H1 (cell line): Measurements from ENCODE around the gene DCDC2C. TPM values are rescaled to one million over a fixed set of nuclear protein-coding genes. Genes with fewer than 3 reads are reported as not detected.

Source experiments
- CTCF ChIA-PET: fragments of 300-600 bp; sonication (Branson Sonifier 250); formaldehyde crosslinking; loops from one replicate; lab custom pipeline; 2021; ENCODE audit not compliant: partially characterized antibody; lab: Charles Lee
- POLR2A ChIA-PET: fragments of 300-600 bp; sonication (Branson Sonifier 250); formaldehyde crosslinking; loops from one replicate; lab custom pipeline; 2021; ENCODE audit warnings: inconsistent platforms; ENCODE audit not compliant: partially characterized antibody; lab: Charles Lee
- DNase-seq, 2 experiments: peaks; one replicate each; pipeline versions ENCODE4 v3.0.0 to v3.0.0-alpha.2; 2010 to 2022; ENCODE audit warnings: low spot score in 2 of 2, low read depth in 1 of 2, mixed read lengths in 1 of 2
- FAIRE-seq: peaks from 2 replicates; lab custom pipeline; 2011; peaks lifted over from hg19 to GRCh38; lab: Jason Lieb, UNC
- H2AFZ ChIP-seq: 2 replicates; pipeline ENCODE4 v1.8.1; 2012; ENCODE audit warnings: low read length, inconsistent platforms
- H2AK5ac ChIP-seq: 2 replicates; pipeline ENCODE4 v1.6.1; 2013; ENCODE audit warnings: low read depth, low read length
- H2BK120ac ChIP-seq: replicated peaks from 2 replicates; pipeline ENCODE3; 2013; ENCODE audit warnings: low read depth, low read length, inconsistent platforms
- H2BK12ac ChIP-seq: 2 replicates; pipeline ENCODE4 v1.6.1; 2013; ENCODE audit warnings: low read depth, low read length
- H2BK15ac ChIP-seq: 2 replicates; pipeline ENCODE4 v1.6.1; 2013; ENCODE audit warnings: low read length
- H2BK20ac ChIP-seq: 2 replicates; pipeline ENCODE4 v1.6.1; 2013; ENCODE audit warnings: low read length
- H2BK5ac ChIP-seq: 2 replicates; pipeline ENCODE4 v1.6.1; 2013; ENCODE audit warnings: low read depth, low read length
- H3K14ac ChIP-seq: 2 replicates; pipeline ENCODE4 v1.6.1; 2013; ENCODE audit warnings: inconsistent platforms; ENCODE audit not compliant: insufficient read length
- H3K18ac ChIP-seq: 2 replicates; pipeline ENCODE4 v1.6.1; 2013; ENCODE audit warnings: low read length; ENCODE audit errors: extremely low read depth
- H3K23ac ChIP-seq: 2 replicates; pipeline ENCODE4 v1.6.1; 2013; ENCODE audit warnings: inconsistent platforms; ENCODE audit not compliant: insufficient read length
- H3K23me2 ChIP-seq: 2 replicates; pipeline ENCODE4 v1.6.1; 2013; ENCODE audit warnings: low read depth, low read length
- H3K27ac ChIP-seq: 2 replicates; pipeline ENCODE4 v1.6.1; 2011; ENCODE audit warnings: low read depth, low read length, inconsistent platforms
- H3K27me3 ChIP-seq, 4 experiments: replicated peaks in 1 of 4; 1 replicate in 1 of 4; 2 replicates in 3 of 4; pipeline versions ENCODE4 v1.6.1 to v1.8.1; 2011 to 2013; ENCODE audit warnings: low read length in 3 of 4, mild to moderate bottlenecking in 3 of 4, inconsistent platforms in 2 of 4, mixed read lengths in 2 of 4, moderate library complexity in 1 of 4; ENCODE audit not compliant: control insufficient read depth in 3 of 4, insufficient read depth in 3 of 4; ENCODE audit errors: extremely low read depth in 1 of 4
- H3K36me3 ChIP-seq, 4 experiments: 2 replicates each; pipeline versions ENCODE4 v1.6.1 to v1.8.1; 2011 to 2013; ENCODE audit warnings: mild to moderate bottlenecking in 4 of 4, low read length in 3 of 4, moderate library complexity in 2 of 4, control low read depth in 1 of 4, inconsistent platforms in 1 of 4; ENCODE audit not compliant: insufficient read depth in 4 of 4, control insufficient read depth in 2 of 4
- H3K4ac ChIP-seq: replicated peaks from 2 replicates; pipeline ENCODE3; 2013; ENCODE audit warnings: low read length, low read depth, mixed read lengths, inconsistent platforms; ENCODE audit not compliant: insufficient read length
- H3K4me1 ChIP-seq, 4 experiments: replicated peaks in 1 of 4; 1 replicate in 1 of 4; 2 replicates in 3 of 4; pipeline versions ENCODE4 v1.6.1 to v1.8.1; 2011 to 2013; ENCODE audit warnings: low read length in 3 of 4, inconsistent platforms in 2 of 4, mixed read lengths in 1 of 4; ENCODE audit not compliant: insufficient read depth in 4 of 4, control insufficient read depth in 3 of 4
- H3K4me2 ChIP-seq, 2 experiments: 2 replicates each; pipeline versions ENCODE4 v1.6.1 to v1.8.1; 2011 to 2013; ENCODE audit warnings: low read depth in 2 of 2, low read length in 2 of 2, control low read depth in 1 of 2, inconsistent platforms in 1 of 2, mild to moderate bottlenecking in 1 of 2; ENCODE audit not compliant: insufficient read depth in 1 of 2
- H3K4me3 ChIP-seq, 4 experiments: fragments of 200-600, 300-600 bp in 1 of 4; sonication (generic), shearing (Covaris generic), sonication (Bioruptor Twin) in 1 of 4; 2 replicates each; pipeline versions ENCODE4 v1.5.1 to v1.8.1; 2011 to 2016; ENCODE audit warnings: low read length in 4 of 4, low read depth in 3 of 4, control low read depth in 2 of 4, inconsistent platforms in 2 of 4, mild to moderate bottlenecking in 2 of 4, mixed read lengths in 1 of 4, moderate library complexity in 1 of 4; ENCODE audit not compliant: insufficient read depth in 2 of 4; ENCODE audit errors: extremely low read depth in 1 of 4
- H3K56ac ChIP-seq: replicated peaks from 2 replicates; pipeline ENCODE3; 2013; ENCODE audit warnings: low read depth, mild to moderate bottlenecking, mixed read lengths, low read length, inconsistent platforms; ENCODE audit not compliant: insufficient read length
- H3K79me1 ChIP-seq: 2 replicates; pipeline ENCODE4 v1.6.1; 2013; ENCODE audit warnings: low read depth, low read length, control low read depth
- H3K79me2 ChIP-seq, 2 experiments: 2 replicates each; pipeline versions ENCODE4 v1.6.1 to v1.8.1; 2012 to 2013; ENCODE audit warnings: low read length in 2 of 2, mild to moderate bottlenecking in 2 of 2, inconsistent platforms in 1 of 2; ENCODE audit not compliant: insufficient read depth in 2 of 2, control insufficient read depth in 1 of 2
- H3K9ac ChIP-seq, 4 experiments: replicated peaks in 1 of 4; 1 replicate in 1 of 4; 2 replicates in 3 of 4; pipeline versions ENCODE4 v1.6.1 to v1.8.1; 2011 to 2013; ENCODE audit warnings: low read depth in 3 of 4, low read length in 3 of 4, control low read depth in 2 of 4, mild to moderate bottlenecking in 2 of 4, moderate library complexity in 2 of 4, inconsistent platforms in 1 of 4; ENCODE audit errors: extremely low read depth in 1 of 4
- H3K9me3 ChIP-seq, 2 experiments: 2 replicates each; pipeline versions ENCODE4 v1.6.1 to v1.8.1; 2012 to 2013; ENCODE audit warnings: mild to moderate bottlenecking in 2 of 2, moderate library complexity in 2 of 2, control low read depth in 1 of 2, inconsistent platforms in 1 of 2, low read depth in 1 of 2, low read length in 1 of 2, mixed read lengths in 1 of 2; ENCODE audit not compliant: insufficient read depth in 2 of 2
- H4K20me1 ChIP-seq, 2 experiments: replicated peaks in 1 of 2; 2 replicates each; pipeline versions ENCODE3 to v1.8.1; 2011 to 2013; ENCODE audit warnings: inconsistent platforms in 2 of 2, low read length in 2 of 2, mild to moderate bottlenecking in 1 of 2; ENCODE audit not compliant: insufficient read depth in 2 of 2, control insufficient read depth in 1 of 2
- H4K5ac ChIP-seq: 2 replicates; pipeline ENCODE4 v1.6.1; 2013; ENCODE audit warnings: low read length, low read depth, mixed read lengths, inconsistent platforms; ENCODE audit not compliant: insufficient read length
- H4K8ac ChIP-seq: 2 replicates; pipeline ENCODE4 v1.8.0; 2013; ENCODE audit warnings: mild to moderate bottlenecking, moderate library complexity, low read length, inconsistent platforms; ENCODE audit not compliant: insufficient read depth; ENCODE audit errors: extremely low read depth
- H4K91ac ChIP-seq: replicated peaks from 2 replicates; pipeline ENCODE3; 2013; ENCODE audit warnings: low read length, mixed read lengths, inconsistent platforms; ENCODE audit not compliant: insufficient read length
- CREB1 ChIP-seq: IDR thresholded peaks from 2 replicates; pipeline ENCODE4 v1.6.1; 2012; ENCODE audit warnings: inconsistent platforms
- RXRA ChIP-seq: IDR thresholded peaks from 2 replicates; pipeline ENCODE4 v1.6.1; 2011; ENCODE audit warnings: low read depth, mild to moderate bottlenecking, low read length, moderate library complexity; ENCODE audit not compliant: insufficient read depth
- SIX5 ChIP-seq: IDR thresholded peaks from 2 replicates; pipeline ENCODE4 v1.6.1; 2011; ENCODE audit warnings: mild to moderate bottlenecking, low read depth, low read length
- SP2 ChIP-seq: IDR thresholded peaks from 2 replicates; pipeline ENCODE4 v1.6.1; 2012; ENCODE audit warnings: mild to moderate bottlenecking, low read length, inconsistent platforms
- SUZ12 ChIP-seq: fragments of 200-600 bp; sonication (generic); IDR thresholded peaks from 2 replicates; pipeline ENCODE4 v1.6.1; 2012; ENCODE audit warnings: mild to moderate bottlenecking, inconsistent platforms, low read length, moderate library complexity, mixed read lengths
- WGBS, 2 experiments: shearing (Covaris generic) in 1 of 2; methylation state at CpG; one replicate each; pipeline versions ENCODE4 v1.1.6 to v1.1.7; 2013 to 2015; ENCODE audit warnings: low lambda C conversion rate in 2 of 2, mixed read lengths in 2 of 2, inconsistent platforms in 1 of 2, low coverage in 1 of 2, missing lambda C conversion rate in 1 of 2; ENCODE audit not compliant: insufficient replicate concordance in 2 of 2, insufficient coverage in 1 of 2, insufficient read length in 1 of 2; ENCODE audit errors: extremely low coverage in 1 of 2, missing lambda C conversion rate in 1 of 2; 5-methylcytosine and 5-hydroxymethylcytosine counted together
- polyA plus RNA-seq, 7 experiments: library from polyadenylated mRNA; depleted of rRNA in 3 of 7; stranded (reverse) in 5 of 7; unstranded in 2 of 7; fragments of >200 nt in 5 of 7; fragments of 200-250 nt in 2 of 7; gene quantifications; 1 replicate in 5 of 7; 2 replicates in 1 of 7; 4 replicates in 1 of 7; pipeline versions ENCODE4 v1.2.1 to v1.2.3, GENCODE V29; 2011 to 2013; ENCODE audit warnings: missing spikeins in 2 of 7, mixed read lengths in 2 of 7
- total RNA-seq: library from RNA; stranded (reverse); fragmentation: NEBNext Ultra II Directional; extraction: Animal tissue kit (Norgen Biotek cat#: 25700); gene quantifications from 2 replicates; pipeline ENCODE4 v1.2.1, GENCODE V29; 2021

Gene DCDC2C
- total and polyA plus RNA-seq, 2 of the 8 experiments (the other 6 are each of a cell fraction or from before 2014, with no cell fraction given): 0.50 TPM; not detected in 1

- Histone ChIP-seq H2BK12ac (no peak overlapping the region), H2BK15ac (no peak overlapping the region), H3K23ac (no peak overlapping the region), H3K9ac (no peak overlapping the region), H3K4me1 (peaks cover 0 to 3% (median 1%) of the 10 kb centered on the region in 4 experiments; a peak in 1 of 7 replicates), H2AK5ac (no peak overlapping the region), H3K56ac (no peak overlapping the region), H3K4ac (no peak overlapping the region), H3K14ac (no peak overlapping the region), H3K9me3 (no peaks in the 10 kb centered on the region; a peak in 1 of 4 replicates), H2BK20ac (no peak overlapping the region), H3K27me3 (no peaks in the 10 kb centered on the region), H4K91ac (no peak overlapping the region), H3K4me3 (no peak overlapping the region), H4K8ac (no peak overlapping the region), H3K4me2 (no peak overlapping the region), H4K5ac (no peak overlapping the region), H3K23me2 (peaks cover 2% of the 10 kb centered on the region; the same call in 1 of the 2 replicates), H2AFZ (no peak overlapping the region), H4K20me1 (peaks cover 0 to 6% of the 10 kb centered on the region in 2 experiments), H3K27ac (no peak overlapping the region), H3K79me1 (no peaks in the 10 kb centered on the region), H3K18ac (no peak overlapping the region), H2BK5ac (no peak overlapping the region), H3K79me2 (no peaks in the 10 kb centered on the region; a peak in 1 of 4 replicates), H3K36me3 (no peaks in the 10 kb centered on the region), H2BK120ac (no peak overlapping the region)
- WGBS, 2 experiments: 84% methylated on average over 8 of the region's 8 CpGs; no CpG with 5 or more reads in 1 of the 2 experiments
- FAIRE-seq: no peak
- DNase-seq: no peak
- CTCF ChIA-PET: interaction anchor here (0.6 to 1.9 kb wide), 7 partner anchors 10 to 51 kb away, joined by 3 to 7 read pairs (median 4); no protein-coding TSS in a partner anchor
- POLR2A ChIA-PET: no interaction called here
- TF ChIP-seq CREB1 (no peak), SP2 (no peak), SIX5 (no peak), RXRA (no peak), SUZ12 (no peak)
These were observed 52.9 kb downstream of the DCDC2C start for GRCh38 chr2:3756306-3756705.
